IPS DF 6.9 (cell line): Measurements from ENCODE around the gene ADGRG6.
"Not testable (repeated sequence)": the region's sequence is repeated elsewhere in the genome, so short reads cannot be mapped to it uniquely, and the experiment has no call there.

Experiments
- DNase-seq: peaks from one replicate; pipeline ENCODE4 v3.0.0-alpha.2; 2013; ENCODE audit warnings: low read depth, low spot score
- H3K27ac ChIP-seq: one replicate; pipeline ENCODE4 v1.5.1; 2013; ENCODE audit warnings: low read length, control low read depth
- H3K27me3 ChIP-seq: 2 replicates; pipeline ENCODE4 v1.6.1; 2013; ENCODE audit warnings: mild to moderate bottlenecking, low read length; ENCODE audit not compliant: control insufficient read depth, insufficient read depth
- H3K36me3 ChIP-seq: 2 replicates; pipeline ENCODE4 v1.6.1; 2013; ENCODE audit warnings: low read length; ENCODE audit not compliant: control insufficient read depth, insufficient read depth
- H3K4me1 ChIP-seq: 2 replicates; pipeline ENCODE4 v1.6.1; 2013; ENCODE audit warnings: low read length; ENCODE audit not compliant: control insufficient read depth, insufficient read depth
- H3K4me3 ChIP-seq: 2 replicates; pipeline ENCODE4 v1.5.1; 2013; ENCODE audit warnings: mild to moderate bottlenecking, low read length
- H3K9me3 ChIP-seq: 2 replicates; pipeline ENCODE4 v1.6.1; 2013; ENCODE audit warnings: low read length, inconsistent platforms; ENCODE audit not compliant: control insufficient read depth, insufficient read depth
- WGBS: extraction: QIAGEN DNeasy Blood & Tissue Kit; methylation state at CpG from one replicate; pipeline ENCODE4 v1.1.7; 2013; ENCODE audit warnings: mixed read lengths, missing lambda C conversion rate; ENCODE audit not compliant: insufficient read length, insufficient coverage; 5-methylcytosine and 5-hydroxymethylcytosine counted together

Gene ADGRG6

GRCh38 chr6:142443102-142443501 is 141.3 kb downstream of the ADGRG6 start:
- WGBS: no CpG with 5 or more reads among the region's 2 CpGs

GRCh38 chr6:142443532-142443931 is 141.7 kb downstream of the ADGRG6 start:
- H3K9me3 ChIP-seq: no peaks in the 10 kb centered on the region
- H3K27me3 ChIP-seq: no peaks in the 10 kb centered on the region
- no peak overlapping the region for H3K4me3 ChIP-seq
- DNase-seq: no peak
- H3K27ac ChIP-seq: no peak overlapping the region
- no peaks in the 10 kb centered on the region for H3K36me3 ChIP-seq
- H3K4me1 ChIP-seq: no peaks in the 10 kb centered on the region; the same call in 1 of the 2 replicates
- no CpG with 5 or more reads among the region's 1 CpG for whole genome bisulfite sequencing

More at GRCh38 chr6:142443102-142443501, 141.3 kb downstream of the ADGRG6 start:
- H3K36me3 ChIP-seq: no peaks in the 10 kb centered on the region
- H3K27me3 ChIP-seq: no peaks in the 10 kb centered on the region
- H3K9me3 ChIP-seq: no peaks in the 10 kb centered on the region
- no peak overlapping the region for H3K4me3 ChIP-seq
- no peak for DNase-seq
- no peak overlapping the region for H3K27ac ChIP-seq
- no peaks in the 10 kb centered on the region; the same call in 1 of the 2 replicates for H3K4me1 ChIP-seq

GRCh38 chr6:142444376-142444775 is 142.6 kb downstream of the ADGRG6 start:
- no peaks in the 10 kb centered on the region; the same call in 1 of the 2 replicates for H3K4me1 ChIP-seq
- no peaks in the 10 kb centered on the region for H3K27me3 ChIP-seq
- no peak overlapping the region for H3K27ac ChIP-seq
- DNase-seq: no peak
- H3K9me3 ChIP-seq: no peaks in the 10 kb centered on the region
- no CpG with 5 or more reads among the region's 1 CpG for WGBS
- no peak overlapping the region for H3K4me3 ChIP-seq
- H3K36me3 ChIP-seq: no peaks in the 10 kb centered on the region

- no peak for DNase-seq
- Histone ChIP-seq H3K9me3 (no peaks in the 10 kb centered on the region), H3K27me3 (no peaks in the 10 kb centered on the region), H3K27ac (no peak overlapping the region), H3K4me3 (no peak overlapping the region), H3K36me3 (no peaks in the 10 kb centered on the region), H3K4me1 (no peaks in the 10 kb centered on the region; the same call in 1 of the 2 replicates)
- WGBS: no CpG with 5 or more reads among the region's 2 CpGs
Observed at GRCh38 chr6:142444881-142445301, 143.1 kb downstream of the ADGRG6 start.

GRCh38 chr6:142446168-142446567 is 144.4 kb downstream of the ADGRG6 start:
- DNase-seq: no peak
- no peak overlapping the region for H3K27ac ChIP-seq
- no CpG with 5 or more reads among the region's 2 CpGs for WGBS

GRCh38 chr6:142446576-142446975 is 144.8 kb downstream of the ADGRG6 start:
- H3K27ac ChIP-seq: no peak overlapping the region
- H3K4me3 ChIP-seq: no peak overlapping the region
- H3K27me3 ChIP-seq: no peaks in the 10 kb centered on the region
- H3K9me3 ChIP-seq: no peaks in the 10 kb centered on the region
- no peak for DNase-seq
- no peaks in the 10 kb centered on the region; the same call in 1 of the 2 replicates for H3K4me1 ChIP-seq
- no CpG with 5 or more reads among the region's 4 CpGs for WGBS
- no peaks in the 10 kb centered on the region for H3K36me3 ChIP-seq

More at GRCh38 chr6:142446168-142446567, 144.4 kb downstream of the ADGRG6 start:
- H3K9me3 ChIP-seq: no peaks in the 10 kb centered on the region
- H3K4me1 ChIP-seq: no peaks in the 10 kb centered on the region; the same call in 1 of the 2 replicates
- no peak overlapping the region for H3K4me3 ChIP-seq
- H3K36me3 ChIP-seq: no peaks in the 10 kb centered on the region
- no peaks in the 10 kb centered on the region for H3K27me3 ChIP-seq

GRCh38 chr6:142448091-142448729 is 146.4 kb downstream of the ADGRG6 start:
- WGBS: no CpG with 5 or more reads among the region's 4 CpGs
- H3K36me3 ChIP-seq: no peaks in the 10 kb centered on the region
- H3K27me3 ChIP-seq: no peaks in the 10 kb centered on the region
- no peaks in the 10 kb centered on the region for H3K9me3 ChIP-seq
- no peak overlapping the region for H3K27ac ChIP-seq
- DNase-seq: no peak
- H3K4me1 ChIP-seq: no peaks in the 10 kb centered on the region; the same call in 1 of the 2 replicates
- H3K4me3 ChIP-seq: no peak overlapping the region

- not testable (repeated sequence) for DNase-seq, H3K9me3 ChIP-seq, H3K4me1 ChIP-seq, H3K36me3 ChIP-seq, H3K27ac ChIP-seq, H3K4me3 ChIP-seq, H3K27me3 ChIP-seq
- no CpG with 5 or more reads among the region's 5 CpGs for WGBS
Observed at GRCh38 chr6:142450856-142451255, 149.0 kb downstream of the ADGRG6 start.

GRCh38 chr6:142452993-142453392 is 151.2 kb downstream of the ADGRG6 start:
- Histone ChIP-seq H3K36me3 (no peaks in the 10 kb centered on the region), H3K27ac (no peak overlapping the region), H3K27me3 (no peaks in the 10 kb centered on the region), H3K9me3 (no peaks in the 10 kb centered on the region), H3K4me3 (no peak overlapping the region), H3K4me1 (no peaks in the 10 kb centered on the region)
- DNase-seq: no peak
- no CpG with 5 or more reads among the region's 2 CpGs for WGBS

GRCh38 chr6:142454196-142454595 is 152.4 kb downstream of the ADGRG6 start:
- DNase-seq, H3K27ac ChIP-seq, H3K36me3 ChIP-seq, H3K4me3 ChIP-seq, H3K9me3 ChIP-seq, H3K27me3 ChIP-seq, H3K4me1 ChIP-seq: not testable (repeated sequence)
- no CpG with 5 or more reads among the region's 1 CpG for WGBS

GRCh38 chr6:142454848-142455247 is 153.0 kb downstream of the ADGRG6 start:
- DNase-seq, H3K9me3 ChIP-seq, H3K4me3 ChIP-seq, H3K36me3 ChIP-seq, H3K4me1 ChIP-seq, H3K27ac ChIP-seq, H3K27me3 ChIP-seq: not testable (repeated sequence)
- no CpG with 5 or more reads among the region's 2 CpGs for WGBS
